Cerebellar nuclear complex (tissue), 1 donor: ENCODE measurements around the gene GRIK2.
A peak's percentile ranks its signal among the peaks of the same experiment; 100 is the strongest.

Source experiments
- DNase-seq, 2 experiments: peaks; one replicate each; lab custom pipeline; 2025; lab: John Stamatoyannopoulos, UW

Gene GRIK2

GRCh38 chr6:101779051-101779844 is 385.7 kb downstream of the GRIK2 start:
- no peak for DNase-seq

- no peak for DNase-seq
These were observed 389.8 kb downstream of the GRIK2 start for GRCh38 chr6:101783287-101783686.

GRCh38 chr6:101784094-101784493 is 390.6 kb downstream of the GRIK2 start:
- DNase-seq = no peak

GRCh38 chr6:101799531-101799930 is 406.0 kb downstream of the GRIK2 start:
- no peak for DNase-seq

- no peak for DNase-seq
These were observed 407.1 kb downstream of the GRIK2 start for GRCh38 chr6:101800598-101800997.

- DNase-seq = no peak
These were observed 409.6 kb downstream of the GRIK2 start for GRCh38 chr6:101803136-101803535.

- no peak for DNase-seq
These were observed 412.7 kb downstream of the GRIK2 start for GRCh38 chr6:101806241-101806640.

GRCh38 chr6:101811108-101811507 is 417.6 kb downstream of the GRIK2 start:
- no peak for DNase-seq

GRCh38 chr6:101816716-101817115 is 423.2 kb downstream of the GRIK2 start:
- no peak for DNase-seq

- DNase-seq = peak in 1 of 2 experiments; percentile 9
These were observed 424.5 kb downstream of the GRIK2 start for GRCh38 chr6:101818051-101818450.

GRCh38 chr6:101824551-101825345 is 431.2 kb downstream of the GRIK2 start:
- DNase-seq = no peak

GRCh38 chr6:101826269-101826668 is 432.8 kb downstream of the GRIK2 start:
- no peak for DNase-seq

- DNase-seq = no peak
These were observed 433.2 kb downstream of the GRIK2 start for GRCh38 chr6:101826678-101827077.

GRCh38 chr6:101830501-101831031 is 437.1 kb downstream of the GRIK2 start:
- no peak for DNase-seq

- peak in 1 of 2 experiments; percentile 39 for DNase-seq
These were observed 438.9 kb downstream of the GRIK2 start for GRCh38 chr6:101832371-101832770.

- DNase-seq = no peak
These were observed 446.6 kb downstream of the GRIK2 start for GRCh38 chr6:101840100-101840499.

GRCh38 chr6:101845172-101845571 is 451.7 kb downstream of the GRIK2 start:
- no peak for DNase-seq

- no peak for DNase-seq
These were observed 452.1 kb downstream of the GRIK2 start for GRCh38 chr6:101845621-101846020.

GRCh38 chr6:101847690-101848089 is 454.2 kb downstream of the GRIK2 start:
- DNase-seq = no peak

GRCh38 chr6:101851911-101852310 is 458.4 kb downstream of the GRIK2 start:
- no peak for DNase-seq

GRCh38 chr6:101853231-101854085 is 459.9 kb downstream of the GRIK2 start:
- no peak for DNase-seq

GRCh38 chr6:101876431-101876830 is 482.9 kb downstream of the GRIK2 start:
- DNase-seq = no peak
